HT-29 (cell line): ENCODE measurements around the gene RPL12. TPM values are rescaled to one million over a fixed set of nuclear protein-coding genes. Genes with fewer than 3 reads are reported as not detected.

Experiments
- DNase-seq: peaks from one replicate; pipeline ENCODE4 v3.0.0-alpha.2; 2015; ENCODE audit warnings: low spot score
- total RNA-seq: library from RNA; depleted of rRNA; stranded (reverse); fragments of >200 nt; shearing (Covaris generic); gene quantifications from 2 replicates; pipeline ENCODE4 v1.2.3, GENCODE V29; 2014

RPL12 gene
- total RNA-seq, 1 experiment from 2014 or later = 1,249 TPM

- peak; percentile 10 for DNase-seq
Measured at GRCh38 chr9:127444283-127444920, 6.8 kb downstream of the RPL12 start.

- DNase-seq = no peak
Measured at GRCh38 chr9:127438394-127438793, 12.8 kb downstream of the RPL12 start.

- no peak for DNase-seq
Measured at GRCh38 chr9:127437497-127438264, 13.5 kb downstream of the RPL12 start.

GRCh38 chr9:127430415-127430814 lies 20.8 kb downstream of the RPL12 start:
- DNase-seq = no peak

- DNase-seq = no peak
Measured at GRCh38 chr9:127428348-127428747, 22.9 kb downstream of the RPL12 start.

GRCh38 chr9:127426756-127427155 lies 24.4 kb downstream of the RPL12 start:
- no peak for DNase-seq

GRCh38 chr9:127424676-127424999 lies 26.6 kb downstream of the RPL12 start:
- DNase-seq = peak; percentile 52

- peak; percentile 93 for DNase-seq
Measured at GRCh38 chr9:127423934-127424675, 27.1 kb downstream of the RPL12 start, which contains the start of gene ZNF79. Gene ZNF79, plus strand, starts transcription at chr9:127424382. Its CDS starts 406 bp downstream, at chr9:127424788.

- DNase-seq = peak; percentile 13
Measured at GRCh38 chr9:127423476-127423933, 27.7 kb downstream of the RPL12 start.

GRCh38 chr9:127422787-127423186 lies 28.4 kb downstream of the RPL12 start:
- no peak for DNase-seq

- no peak for DNase-seq
Measured at GRCh38 chr9:127422133-127422782, 28.9 kb downstream of the RPL12 start.

- DNase-seq = no peak
Measured at GRCh38 chr9:127421057-127421456, 30.1 kb downstream of the RPL12 start.

GRCh38 chr9:127419348-127419747 lies 31.9 kb downstream of the RPL12 start:
- DNase-seq = no peak

- no peak for DNase-seq
Measured at GRCh38 chr9:127418037-127418471, 33.2 kb downstream of the RPL12 start.

GRCh38 chr9:127417131-127418036 lies 33.8 kb downstream of the RPL12 start:
- no peak for DNase-seq

GRCh38 chr9:127415657-127416056 lies 35.5 kb downstream of the RPL12 start:
- DNase-seq = no peak

GRCh38 chr9:127415141-127415540 lies 36.1 kb downstream of the RPL12 start:
- no peak for DNase-seq

- DNase-seq = no peak
Measured at GRCh38 chr9:127411122-127411521, 40.1 kb downstream of the RPL12 start.

- no peak for DNase-seq
Measured at GRCh38 chr9:127407492-127407843, 43.7 kb downstream of the RPL12 start.

- no peak for DNase-seq
Measured at GRCh38 chr9:127406799-127407491, 44.3 kb downstream of the RPL12 start.
